Activated T-cell treated with anti-CD3 and anti-CD28 coated beads, Interleukin-2, amount 50 U/mL, for 24 hours (primary cell): Measurements from ENCODE around the gene RHOBTB3.

Experiments used
- DNase-seq: peaks from one replicate; pipeline ENCODE4 v3.0.0-alpha.2; 2020
- H3K27ac Mint-ChIP-seq: 2 replicates; pipeline ENCODE4 v1.8.0; 2020; ENCODE audit warnings: mild to moderate bottlenecking, mixed read lengths
- H3K27me3 Mint-ChIP-seq: 2 replicates; pipeline ENCODE4 v1.8.0; 2020; ENCODE audit warnings: mixed read lengths
- H3K36me3 Mint-ChIP-seq: 2 replicates; pipeline ENCODE4 v1.8.0; 2020; ENCODE audit warnings: low read depth, mixed read lengths
- H3K4me1 Mint-ChIP-seq: 2 replicates; pipeline ENCODE4 v1.8.0; 2020; ENCODE audit warnings: low read depth, mixed read lengths
- H3K4me3 Mint-ChIP-seq: 2 replicates; pipeline ENCODE4 v1.8.0; 2020; ENCODE audit warnings: mild to moderate bottlenecking, moderate library complexity, mixed read lengths
- H3K9me3 Mint-ChIP-seq: 2 replicates; pipeline ENCODE4 v1.8.0; 2020; ENCODE audit warnings: mixed read lengths

RHOBTB3 gene

DNA sequence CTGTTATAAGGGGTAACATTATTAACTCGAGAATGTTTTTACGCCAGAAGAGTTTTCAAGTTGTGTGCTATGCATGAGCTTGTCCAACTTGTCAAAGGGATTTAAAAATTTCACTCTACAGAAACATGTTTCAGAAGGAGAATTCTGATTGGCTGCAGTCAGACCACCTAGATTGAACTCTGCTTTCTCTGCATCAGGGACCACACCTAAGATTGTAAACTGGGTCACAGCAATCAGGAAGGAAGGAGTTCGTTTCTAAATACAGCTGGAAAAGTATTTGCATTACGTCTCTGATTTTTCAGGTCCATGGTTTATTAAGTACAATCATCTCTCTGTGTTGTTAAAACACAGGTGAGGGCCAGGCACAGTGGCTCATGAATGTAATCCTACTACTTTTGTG lies 85.6 kb downstream of the RHOBTB3 start:
- Mint-ChIP-seq H3K27me3 (no peaks in the 10 kb centered on the region), H3K9me3 (no peaks in the 10 kb centered on the region), H3K4me3 (peak overlapping the region; percentile 91), H3K27ac (peak overlapping the region; percentile 88), H3K36me3 (peaks cover 42% of the 10 kb centered on the region), H3K4me1 (peaks cover 85% of the 10 kb centered on the region)
- no peak for DNase-seq

DNA sequence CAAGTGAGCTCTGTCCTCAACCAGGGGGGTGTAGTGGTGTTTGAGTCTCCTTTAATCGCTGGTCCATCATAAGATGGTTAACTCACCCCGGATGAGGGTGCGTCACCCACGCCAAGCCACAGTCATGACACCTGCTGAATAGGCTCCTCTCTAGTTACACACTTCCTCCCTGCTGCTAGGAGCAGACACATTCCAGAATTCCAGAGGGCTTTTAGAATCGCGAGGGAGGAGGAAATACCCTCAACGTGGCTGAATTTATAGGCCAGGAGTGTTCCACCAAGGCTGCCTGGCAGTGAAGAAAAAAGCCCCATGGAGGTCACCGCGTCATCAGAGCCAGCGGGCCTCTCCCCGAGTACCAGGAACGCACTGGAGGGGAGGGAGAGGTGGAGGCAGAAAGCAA lies 86.3 kb downstream of the RHOBTB3 start:
- no peaks in the 10 kb centered on the region for H3K27me3 Mint-ChIP-seq
- peak overlapping the region; percentile 88 for H3K27ac Mint-ChIP-seq
- peaks cover 79% of the 10 kb centered on the region for H3K4me1 Mint-ChIP-seq
- H3K9me3 Mint-ChIP-seq = no peaks in the 10 kb centered on the region
- peak overlapping the region; percentile 91 for H3K4me3 Mint-ChIP-seq
- DNase-seq = peak; percentile 61
- peaks cover 43% of the 10 kb centered on the region for H3K36me3 Mint-ChIP-seq

DNA sequence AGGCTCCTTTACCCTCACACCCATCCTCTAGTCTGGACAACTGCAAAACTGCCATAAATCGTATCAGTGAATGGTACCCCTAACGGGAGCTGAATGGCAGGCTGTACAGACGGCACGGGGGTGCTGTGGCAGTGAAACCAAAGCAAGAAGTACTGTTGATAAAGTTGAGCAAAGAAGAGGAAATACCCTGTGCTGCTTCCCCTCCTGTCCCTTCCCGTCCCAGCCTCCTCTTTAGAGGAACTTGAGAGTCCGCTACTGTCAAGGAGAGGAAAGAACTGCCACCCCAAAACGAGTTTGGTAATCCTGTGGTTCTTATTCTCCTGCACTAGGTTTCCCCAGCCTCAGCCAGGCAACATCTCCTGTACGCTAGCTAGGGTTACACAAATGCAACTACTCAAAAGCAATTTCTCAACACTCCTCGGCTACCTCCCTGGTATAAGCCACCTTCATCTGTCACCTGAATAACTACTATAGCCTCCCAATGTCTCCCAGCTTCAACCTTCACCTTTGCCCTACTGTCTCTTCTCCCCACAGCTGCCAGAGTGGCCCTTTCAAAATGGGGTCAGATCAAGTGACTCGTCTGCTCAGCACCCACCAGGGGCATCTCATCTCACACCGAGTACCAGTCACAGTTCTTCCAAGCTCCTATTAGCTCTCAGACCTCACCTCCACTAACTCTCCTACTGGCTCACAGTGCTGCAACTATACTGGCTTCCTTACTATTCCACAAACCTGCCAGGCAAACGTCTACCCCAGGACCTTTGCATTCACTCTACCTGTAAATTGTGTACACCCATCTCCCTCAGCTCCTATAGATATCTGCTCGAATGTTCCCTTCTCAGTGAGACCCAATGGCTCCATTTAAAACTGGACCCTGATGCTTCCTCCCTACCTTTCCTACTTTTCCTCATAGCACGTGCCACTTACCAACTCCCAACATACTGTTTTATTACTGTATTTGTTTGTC lies 87.3 kb downstream of the RHOBTB3 start:
- H3K4me1 Mint-ChIP-seq = peaks cover 80% of the 10 kb centered on the region
- H3K36me3 Mint-ChIP-seq = peaks cover 39% of the 10 kb centered on the region
- H3K9me3 Mint-ChIP-seq = no peaks in the 10 kb centered on the region
- peak overlapping the region; percentile 88 for H3K27ac Mint-ChIP-seq
- peak overlapping the region; percentile 91 for H3K4me3 Mint-ChIP-seq
- no peaks in the 10 kb centered on the region for H3K27me3 Mint-ChIP-seq
- DNase-seq = peak; percentile 62

DNA sequence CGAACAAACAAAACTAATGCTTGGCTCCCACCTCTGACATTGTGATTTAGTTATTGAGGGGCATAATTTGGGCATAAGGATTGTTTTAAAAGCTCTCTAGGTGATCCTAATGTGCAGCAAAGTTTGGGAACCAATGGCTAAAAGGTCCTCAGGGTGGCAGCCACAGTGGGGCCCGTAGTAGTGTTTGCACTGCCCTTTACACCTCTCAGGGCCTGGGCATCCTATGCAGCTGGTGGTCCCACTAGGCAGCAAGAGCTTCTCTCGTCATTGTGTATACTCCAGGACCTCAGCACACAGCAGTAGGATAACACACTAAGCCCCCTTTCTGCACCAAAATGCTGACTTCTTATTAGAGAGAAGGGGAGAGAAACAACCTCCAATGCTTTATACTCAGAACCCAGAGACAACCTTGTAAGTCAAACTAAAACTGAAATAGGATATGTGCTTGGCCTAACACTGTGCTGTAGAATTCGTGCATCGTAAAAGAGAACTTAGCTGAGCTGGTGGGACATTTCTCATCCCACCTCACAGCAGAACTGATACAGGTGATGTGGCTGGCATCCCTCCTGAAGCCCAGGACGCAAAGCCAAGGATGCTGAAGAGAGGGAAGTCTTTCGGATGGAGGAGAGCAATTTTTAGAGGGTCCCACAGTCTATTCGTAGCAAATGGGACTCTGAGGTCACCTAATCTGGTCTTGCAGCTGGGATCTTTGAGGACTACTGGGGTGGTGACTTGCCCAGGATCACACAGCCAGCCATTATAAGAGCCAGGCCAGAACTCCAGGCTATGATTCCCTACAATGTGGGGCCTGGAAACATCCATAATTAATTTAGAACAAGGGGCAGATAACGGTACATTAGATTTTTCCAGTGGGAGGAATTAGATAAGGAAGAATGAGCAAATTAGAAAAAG lies 90.2 kb downstream of the RHOBTB3 start:
- H3K4me3 Mint-ChIP-seq = peak overlapping the region; percentile 91
- H3K36me3 Mint-ChIP-seq = peaks cover 14% of the 10 kb centered on the region
- DNase-seq = peak; percentile 42
- H3K4me1 Mint-ChIP-seq = peaks cover 78% of the 10 kb centered on the region
- H3K27ac Mint-ChIP-seq = peak overlapping the region; percentile 95
- no peaks in the 10 kb centered on the region for H3K9me3 Mint-ChIP-seq
- H3K27me3 Mint-ChIP-seq = no peaks in the 10 kb centered on the region

DNA sequence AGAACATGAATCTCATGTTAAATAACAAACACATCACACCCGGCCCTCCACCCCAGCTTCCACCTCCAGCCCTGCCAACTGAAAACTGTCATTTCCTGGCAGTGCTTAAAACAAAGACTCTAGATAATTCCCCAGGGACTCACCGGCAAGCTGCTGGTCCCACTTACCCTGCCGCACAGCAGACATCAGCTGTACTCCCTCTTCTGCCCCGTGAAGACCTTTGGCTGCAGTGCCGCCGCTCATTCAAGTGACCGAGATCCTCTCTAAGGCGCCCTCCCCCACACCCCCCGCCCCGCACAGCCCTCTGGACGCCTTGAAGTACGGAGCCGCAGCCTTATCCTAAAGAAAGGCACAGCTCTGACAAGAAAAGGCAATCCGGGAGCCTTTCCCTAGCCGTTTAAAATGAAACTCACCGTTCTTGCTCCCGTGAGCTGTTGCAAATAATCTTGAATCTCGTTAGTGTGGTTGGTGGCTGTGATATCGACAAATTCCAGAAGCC lies 91.0 kb downstream of the RHOBTB3 start:
- no peaks in the 10 kb centered on the region for H3K9me3 Mint-ChIP-seq
- DNase-seq = peak; percentile 56

DNA sequence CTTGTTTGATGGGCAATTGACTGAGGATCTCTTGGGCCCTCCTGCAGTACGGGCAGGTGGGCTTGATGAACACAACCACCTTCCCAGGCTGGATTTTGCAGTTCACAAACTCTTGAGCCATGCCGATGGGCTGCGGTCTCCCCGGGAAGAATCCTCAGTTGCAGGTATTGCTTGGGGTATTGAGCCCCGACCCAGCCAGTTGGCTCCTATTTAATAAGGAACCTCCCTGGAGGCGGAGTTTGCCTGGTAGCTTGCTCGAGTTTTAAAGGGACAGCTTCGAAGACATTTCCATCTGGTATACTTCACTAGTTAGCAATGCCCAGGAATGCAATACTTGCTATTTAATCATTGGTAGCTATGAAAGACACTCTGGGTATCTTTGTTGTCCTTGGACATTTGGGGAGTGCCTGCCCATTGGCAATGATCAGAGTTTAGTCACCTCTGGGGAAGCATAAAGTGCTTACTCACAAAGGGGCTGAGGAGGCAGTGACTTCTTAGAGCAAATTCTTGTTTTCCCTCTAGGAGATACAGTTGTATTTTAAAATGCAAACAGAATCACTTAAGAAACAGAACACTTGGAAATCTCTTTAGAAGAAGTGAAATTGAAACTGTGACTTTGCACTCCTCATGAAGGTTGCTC lies 91.5 kb downstream of the RHOBTB3 start, which contains the start of gene GLRX:
Gene GLRX, minus strand, starts transcription at position 185 of the 640 bp plus-strand sequence. Its CDS starts 64 bp downstream, at position 121.
- peak; percentile 67 for DNase-seq
- H3K27ac Mint-ChIP-seq = peak within 1 kb of the TSS; percentile 95
- H3K27me3 Mint-ChIP-seq = no peaks in the 10 kb centered on the region
- H3K36me3 Mint-ChIP-seq = peaks cover 11% of the 10 kb centered on the region
- H3K4me3 Mint-ChIP-seq = peak within 1 kb of the TSS; percentile 91
- no peaks in the 10 kb centered on the region for H3K9me3 Mint-ChIP-seq
- peaks cover 71% of the 10 kb centered on the region for H3K4me1 Mint-ChIP-seq

More for the DNA sequence above, 91.0 kb downstream of the RHOBTB3 start:
- H3K4me3 Mint-ChIP-seq = peak overlapping the region; percentile 91
- peaks cover 11% of the 10 kb centered on the region for H3K36me3 Mint-ChIP-seq
- H3K27ac Mint-ChIP-seq = peak overlapping the region; percentile 95
- H3K27me3 Mint-ChIP-seq = no peaks in the 10 kb centered on the region
- H3K4me1 Mint-ChIP-seq = peaks cover 71% of the 10 kb centered on the region

DNA sequence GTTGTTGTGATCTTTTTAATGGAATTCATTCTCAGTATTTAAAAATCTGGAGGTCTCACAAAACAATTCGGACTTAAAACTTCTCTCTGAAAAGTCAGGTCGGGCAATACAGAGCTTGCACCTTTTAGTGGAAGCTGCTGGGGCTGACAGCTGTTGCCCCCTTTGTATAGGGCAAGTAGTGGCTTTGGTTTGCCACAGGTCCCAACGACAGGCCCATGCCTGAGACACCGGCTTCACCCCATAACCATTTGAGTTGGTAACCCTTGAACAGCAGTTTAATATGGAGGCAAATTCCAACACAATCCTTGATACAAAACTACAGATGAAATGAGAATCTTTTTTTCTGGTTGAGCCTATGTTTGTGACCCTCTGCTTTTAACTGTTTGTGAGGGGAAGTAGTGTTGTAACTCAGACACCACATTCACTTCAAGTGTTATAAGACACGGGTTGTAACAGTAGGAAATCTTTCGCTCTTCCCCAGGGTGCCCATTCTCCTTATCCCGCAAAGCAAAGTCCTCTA lies 92.1 kb downstream of the RHOBTB3 start:
- H3K27ac Mint-ChIP-seq = peak overlapping the region; percentile 95
- H3K4me3 Mint-ChIP-seq = peak overlapping the region; percentile 91
- H3K27me3 Mint-ChIP-seq = no peaks in the 10 kb centered on the region
- DNase-seq = peak; percentile 29
- H3K36me3 Mint-ChIP-seq = peaks cover 11% of the 10 kb centered on the region
- no peaks in the 10 kb centered on the region for H3K9me3 Mint-ChIP-seq
- H3K4me1 Mint-ChIP-seq = peaks cover 68% of the 10 kb centered on the region

DNA sequence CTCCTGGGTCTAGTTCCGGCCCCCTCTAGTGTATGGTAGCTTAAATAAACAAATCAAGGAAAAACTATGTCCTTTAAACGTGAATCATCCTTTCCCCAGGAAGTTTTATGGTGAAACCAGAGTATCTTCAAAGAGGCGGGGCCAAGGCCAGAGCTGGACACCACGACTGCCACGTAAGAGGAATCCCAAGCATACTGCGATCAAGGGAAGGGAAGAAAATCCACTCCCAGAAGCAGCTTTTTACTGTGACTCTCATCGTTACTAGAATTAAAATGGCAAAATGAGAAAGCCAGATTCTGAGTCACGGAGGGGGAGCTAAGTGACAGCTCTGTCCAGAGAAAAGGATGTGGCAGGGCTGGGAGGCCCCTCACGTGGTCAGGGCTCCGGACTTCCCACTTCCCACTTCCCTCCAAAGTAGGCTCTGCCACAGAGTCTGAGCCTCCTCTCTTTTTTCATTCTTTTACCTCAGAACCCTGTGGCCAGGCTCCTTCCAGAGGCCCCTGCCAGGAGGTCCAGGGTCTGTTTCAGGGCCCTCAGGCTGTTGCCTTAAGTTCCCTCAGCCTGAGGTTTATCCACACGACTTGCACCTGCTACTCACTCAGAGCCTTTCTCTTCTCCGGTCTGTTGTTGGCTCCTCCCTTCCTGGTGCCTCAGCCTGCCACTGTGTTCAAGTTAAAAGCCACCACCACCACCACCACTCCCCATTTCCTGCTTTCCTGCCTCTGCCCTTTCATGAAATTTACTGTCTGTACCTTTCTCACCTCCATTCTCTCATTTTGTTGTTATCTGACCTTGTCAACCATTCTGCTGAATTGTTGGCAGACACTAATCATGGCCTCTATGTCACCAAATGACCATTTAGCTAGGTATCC lies 92.8 kb downstream of the RHOBTB3 start:
- peak; percentile 59 for DNase-seq
- H3K27me3 Mint-ChIP-seq = no peaks in the 10 kb centered on the region
- peaks cover 11% of the 10 kb centered on the region for H3K36me3 Mint-ChIP-seq
- peak overlapping the region; percentile 95 for H3K27ac Mint-ChIP-seq
- H3K9me3 Mint-ChIP-seq = no peaks in the 10 kb centered on the region
- H3K4me1 Mint-ChIP-seq = peaks cover 62% of the 10 kb centered on the region
- H3K4me3 Mint-ChIP-seq = peak overlapping the region; percentile 91

DNA sequence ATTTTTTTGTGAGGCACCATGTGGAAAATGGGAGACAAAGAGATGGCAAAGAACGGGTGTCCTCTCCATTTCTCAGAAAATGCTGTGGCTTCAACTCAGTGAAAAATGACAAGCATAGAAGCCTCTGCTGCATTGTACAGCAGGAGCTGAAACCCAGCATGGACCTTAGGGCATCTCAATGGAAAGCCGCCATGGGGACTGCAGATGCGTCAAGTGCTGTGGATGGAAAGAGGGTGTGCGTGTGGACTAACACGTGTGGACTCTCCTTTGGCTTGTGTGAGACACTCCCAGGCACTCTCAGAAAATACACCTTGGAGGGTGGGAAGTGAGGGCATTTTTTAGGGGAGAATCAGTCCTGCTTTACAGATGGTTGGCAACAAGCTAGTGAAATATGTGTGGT lies 93.6 kb downstream of the RHOBTB3 start:
- H3K27ac Mint-ChIP-seq = peak overlapping the region; percentile 95
- DNase-seq = peak; percentile 39
- H3K4me3 Mint-ChIP-seq = peak overlapping the region; percentile 91
- no peaks in the 10 kb centered on the region for H3K27me3 Mint-ChIP-seq
- no peaks in the 10 kb centered on the region for H3K9me3 Mint-ChIP-seq
- peaks cover 56% of the 10 kb centered on the region for H3K4me1 Mint-ChIP-seq
- peaks cover 11% of the 10 kb centered on the region for H3K36me3 Mint-ChIP-seq

DNA sequence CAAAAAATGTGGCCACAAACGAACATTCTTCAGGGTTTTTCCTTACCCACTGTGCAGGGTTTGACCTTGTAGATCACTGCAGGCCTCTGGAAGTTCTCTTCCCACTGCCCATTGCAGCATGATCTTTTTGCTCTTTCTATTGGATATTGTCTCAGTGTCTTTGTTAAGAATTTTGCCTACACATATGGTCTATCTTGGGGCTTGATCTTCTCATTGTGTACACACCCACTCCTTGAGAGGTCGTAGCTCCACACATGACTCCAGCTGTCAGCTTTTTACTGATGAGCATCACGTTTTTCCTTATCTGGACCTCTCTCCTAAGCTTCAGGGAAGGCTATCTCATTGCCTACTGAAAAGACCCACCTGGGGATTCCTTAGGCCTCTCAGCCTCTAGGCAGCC lies 94.4 kb downstream of the RHOBTB3 start:
- peaks cover 11% of the 10 kb centered on the region for H3K36me3 Mint-ChIP-seq
- H3K27me3 Mint-ChIP-seq = no peaks in the 10 kb centered on the region
- H3K4me1 Mint-ChIP-seq = peaks cover 53% of the 10 kb centered on the region
- no peak for DNase-seq
- no peak overlapping the region for H3K4me3 Mint-ChIP-seq
- peak overlapping the region; percentile 23 for H3K27ac Mint-ChIP-seq
- no peaks in the 10 kb centered on the region for H3K9me3 Mint-ChIP-seq

DNA sequence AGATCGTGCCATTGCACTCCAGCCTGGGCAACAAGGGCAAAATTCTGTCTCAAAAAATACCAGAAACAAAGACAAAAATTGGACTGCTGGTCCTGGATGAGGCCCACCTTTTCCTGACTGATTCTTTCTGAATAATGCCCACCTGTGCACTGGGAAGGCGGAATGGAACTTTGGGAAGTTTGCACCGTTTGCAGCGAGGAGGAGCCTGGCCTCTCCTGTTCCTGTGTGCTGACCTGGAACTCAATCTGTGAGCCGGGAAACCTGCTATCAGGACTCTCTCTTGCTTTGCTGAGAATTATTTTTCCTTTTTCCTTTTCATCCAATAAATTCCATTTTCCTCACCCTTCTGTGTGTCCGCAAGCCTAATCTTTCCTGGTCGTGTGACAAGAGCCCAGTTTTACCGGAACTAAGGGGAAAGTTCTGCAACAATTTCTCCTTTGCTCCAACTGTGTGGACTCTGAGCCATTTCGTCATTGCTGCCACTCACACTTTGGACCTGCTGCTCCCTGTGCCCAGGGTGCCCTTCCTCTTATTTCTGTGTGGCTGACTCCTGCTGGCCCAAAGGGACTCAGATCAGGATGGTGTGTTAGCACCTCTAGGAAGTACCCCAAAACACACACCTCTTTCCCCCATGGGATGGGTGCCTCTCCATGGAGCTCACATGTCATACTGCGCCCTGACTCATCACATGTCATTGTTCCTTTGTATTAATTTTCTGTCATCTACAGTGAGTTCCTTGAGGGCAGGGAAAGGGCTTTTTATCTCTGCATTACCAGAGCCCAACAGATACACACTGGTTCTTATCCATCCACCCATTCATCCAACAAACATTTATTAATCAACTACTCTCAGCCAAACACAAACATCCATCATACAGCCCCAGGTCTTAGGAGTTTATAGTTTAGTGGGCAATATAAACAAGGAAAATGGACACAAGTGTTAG lies 96.1 kb downstream of the RHOBTB3 start:
- Mint-ChIP-seq H3K27ac (no peak overlapping the region), H3K36me3 (peaks cover 4% of the 10 kb centered on the region), H3K27me3 (no peaks in the 10 kb centered on the region), H3K9me3 (no peaks in the 10 kb centered on the region), H3K4me1 (peaks cover 41% of the 10 kb centered on the region), H3K4me3 (no peak overlapping the region)
- no peak for DNase-seq

DNA sequence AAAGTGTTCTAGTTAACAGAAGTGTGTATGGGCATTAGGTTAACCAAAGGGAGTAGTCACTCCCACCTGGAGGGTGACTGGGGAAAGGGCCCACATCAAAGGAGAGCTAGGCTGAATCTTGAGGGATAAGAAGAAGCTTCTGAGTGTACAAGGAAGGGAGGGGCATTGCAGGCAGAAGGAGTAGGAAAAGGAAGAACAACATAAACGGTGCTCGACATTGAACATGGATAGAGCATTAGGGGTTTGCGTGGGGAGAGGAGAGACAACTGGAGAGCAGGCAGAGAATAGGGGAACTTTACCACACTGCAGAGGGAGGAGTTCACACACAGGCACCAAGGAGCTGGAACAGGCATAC lies 96.7 kb downstream of the RHOBTB3 start:
- no peaks in the 10 kb centered on the region for H3K9me3 Mint-ChIP-seq
- H3K4me3 Mint-ChIP-seq = no peak overlapping the region
- H3K4me1 Mint-ChIP-seq = peaks cover 43% of the 10 kb centered on the region
- no peaks in the 10 kb centered on the region for H3K27me3 Mint-ChIP-seq
- no peaks in the 10 kb centered on the region for H3K36me3 Mint-ChIP-seq
- no peak overlapping the region for H3K27ac Mint-ChIP-seq
- DNase-seq = peak; percentile 18
